Vagina (tissue), 2 donors: Measurements from ENCODE around the gene DESI1. TPM values are rescaled to one million over a fixed set of nuclear protein-coding genes. Genes with fewer than 3 reads are reported as not detected.

Experiments used
- DNase-seq, 2 donors: peaks; one replicate each; pipeline ENCODE4 v3.0.0-alpha.2; 2017; ENCODE audit errors: extremely low spot score in 2 of 2
- H3K27ac ChIP-seq: fragments of 200-600 bp; sonication (generic); one replicate; pipeline ENCODE4 v1.5.1; 2019
- H3K27me3 ChIP-seq: fragments of 200-600 bp; sonication (generic); one replicate; pipeline ENCODE4 v1.5.1; 2019
- H3K36me3 ChIP-seq, 2 donors: fragments of 200-600 bp; sonication (generic); one replicate each; pipeline ENCODE4 v1.5.1; 2017 to 2019
- H3K4me1 ChIP-seq: fragments of 200-600 bp; sonication (generic); one replicate; pipeline ENCODE4 v1.5.1; 2019
- H3K4me3 ChIP-seq, 2 donors: fragments of 200-600 bp; sonication (generic); 1 replicate in 1 of 2; 2 replicates in 1 of 2; pipeline ENCODE4 v1.5.1; 2016 to 2019
- H3K9me3 ChIP-seq: fragments of 200-600 bp; sonication (generic); one replicate; pipeline ENCODE4 v1.5.1; 2019
- CTCF ChIP-seq, 3 experiments: fragments of 450-650 bp in 2 of 3; fragments of 200-600 bp in 1 of 3; sonication (generic) in 1 of 3; IDR thresholded peaks; one replicate each; pipeline ENCODE4 v1.5.1; 2017 to 2019; ENCODE audit warnings: antibody characterized with exemption in 3 of 3, mild to moderate bottlenecking in 2 of 3, moderate library complexity in 2 of 3
- POLR2A ChIP-seq, 2 donors: fragments of 450-650 bp; IDR thresholded peaks; one replicate each; pipeline ENCODE4 v1.6.1; 2017; ENCODE audit warnings: antibody characterized with exemption in 2 of 2, mild to moderate bottlenecking in 2 of 2, moderate library complexity in 2 of 2
- POLR2AphosphoS5 ChIP-seq, 2 donors: sonication (generic); formaldehyde crosslinking; IDR thresholded peaks; one replicate each; pipeline ENCODE4 v1.9.0; 2017; ENCODE audit warnings: antibody characterized with exemption in 2 of 2, mild to moderate bottlenecking in 2 of 2, low read depth in 1 of 2; ENCODE audit not compliant: insufficient read depth in 1 of 2
- intact Hi-C: fragments of 100-400 bp; cut with DNase I; formaldehyde crosslinking; loops from one replicate; pipeline ENCODE4 v1.15.1; 2023
- total RNA-seq: library from RNA; depleted of rRNA; stranded (reverse); fragments of >200 nt; gene quantifications from one replicate; pipeline ENCODE4 v1.2.3, GENCODE V29; 2016

DESI1 gene
- total RNA-seq, 1 donor from 2014 or later: 20.6 TPM

GRCh38 chr22:41565403-41566054, 55.3 kb downstream of the DESI1 start:
- intact Hi-C loops: no loop called here
- Histone ChIP-seq H3K27ac (peak overlapping the region; percentile 94), H3K4me3 (no peak overlapping the region), H3K36me3 (no peaks in the 10 kb centered on the region), H3K9me3 (no peaks in the 10 kb centered on the region), H3K4me1 (peaks cover 34% of the 10 kb centered on the region), H3K27me3 (no peaks in the 10 kb centered on the region)
- DNase-seq: no peak
- peak in 1 of 2 donors; percentile 63 for TF ChIP-seq POLR2AphosphoS5 (IDR thresholded peaks at IDR 0.05; ENCODE audit: insufficient read depth in 1 of 2, low read depth in 1 of 2)
- no peak for TF ChIP-seq CTCF (IDR thresholded peaks at IDR 0.05)

- Histone ChIP-seq H3K27me3 (no peaks in the 10 kb centered on the region), H3K9me3 (no peaks in the 10 kb centered on the region), H3K36me3 (no peaks in the 10 kb centered on the region), H3K4me3 (no peak overlapping the region), H3K27ac (peak overlapping the region; percentile 94), H3K4me1 (peaks cover 43% of the 10 kb centered on the region)
- DNase-seq: no peak
- intact Hi-C loops: no loop called here
- TF ChIP-seq POLR2AphosphoS5 (IDR thresholded peaks at IDR 0.05; ENCODE audit: insufficient read depth in 1 of 2, low read depth in 1 of 2) (no peak), POLR2A (IDR thresholded peaks at IDR 0.05) (no peak), CTCF (IDR thresholded peaks at IDR 0.05) (no peak)
Observed at GRCh38 chr22:41564563-41564962, 56.3 kb downstream of the DESI1 start.

- H3K27me3 ChIP-seq: no peaks in the 10 kb centered on the region
- no peaks in the 10 kb centered on the region for H3K36me3 ChIP-seq
- H3K27ac ChIP-seq: peak overlapping the region; percentile 94
- peaks cover 44% of the 10 kb centered on the region for H3K4me1 ChIP-seq
- H3K4me3 ChIP-seq: peak overlapping the region; percentile 54 to 64
- H3K9me3 ChIP-seq: no peaks in the 10 kb centered on the region
- DNase-seq: no peak
- TF ChIP-seq CTCF (IDR thresholded peaks at IDR 0.05): no peak
- TF ChIP-seq POLR2AphosphoS5 (IDR thresholded peaks at IDR 0.05; ENCODE audit: insufficient read depth in 1 of 2, low read depth in 1 of 2): peak; percentile 79 to 88
- TF ChIP-seq POLR2A (IDR thresholded peaks at IDR 0.05): peak; percentile 21 to 22
- intact Hi-C loops: no loop called here
Observed at GRCh38 chr22:41563051-41563711, 57.7 kb downstream of the DESI1 start.

- Histone ChIP-seq H3K27ac (peak overlapping the region; percentile 94), H3K9me3 (no peaks in the 10 kb centered on the region), H3K4me3 (peak overlapping the region; percentile 54 to 64), H3K27me3 (no peaks in the 10 kb centered on the region), H3K36me3 (no peaks in the 10 kb centered on the region), H3K4me1 (peaks cover 43% of the 10 kb centered on the region)
- TF ChIP-seq CTCF (IDR thresholded peaks at IDR 0.05) (no peak), POLR2A (IDR thresholded peaks at IDR 0.05) (no peak), POLR2AphosphoS5 (IDR thresholded peaks at IDR 0.05; ENCODE audit: insufficient read depth in 1 of 2, low read depth in 1 of 2) (no peak)
- no peak for DNase-seq
- intact Hi-C loops: no loop called here
Observed at GRCh38 chr22:41562461-41562860, 58.4 kb downstream of the DESI1 start.

GRCh38 chr22:41561788-41562187, 59.1 kb downstream of the DESI1 start:
- no peak for DNase-seq
- TF ChIP-seq POLR2A (IDR thresholded peaks at IDR 0.05): no peak
- no peak for TF ChIP-seq POLR2AphosphoS5 (IDR thresholded peaks at IDR 0.05; ENCODE audit: insufficient read depth in 1 of 2, low read depth in 1 of 2)
- no peak for TF ChIP-seq CTCF (IDR thresholded peaks at IDR 0.05)
- Histone ChIP-seq H3K4me3 (peak overlapping the region; percentile 54 to 64), H3K27me3 (no peaks in the 10 kb centered on the region), H3K9me3 (no peaks in the 10 kb centered on the region), H3K27ac (peak overlapping the region; percentile 94), H3K36me3 (no peaks in the 10 kb centered on the region), H3K4me1 (peaks cover 43% of the 10 kb centered on the region)
- intact Hi-C loops: no loop called here
